GM19099 (cell line): ENCODE results near the gene LENG1.

Source experiments
- POLR2A ChIP-seq: IDR thresholded peaks from 3 replicates; pipeline ENCODE4 v1.6.1; 2011; ENCODE audit warnings: low read depth; ENCODE audit not compliant: insufficient read length; ENCODE audit errors: extremely low read depth

The LENG1 gene

DNA sequence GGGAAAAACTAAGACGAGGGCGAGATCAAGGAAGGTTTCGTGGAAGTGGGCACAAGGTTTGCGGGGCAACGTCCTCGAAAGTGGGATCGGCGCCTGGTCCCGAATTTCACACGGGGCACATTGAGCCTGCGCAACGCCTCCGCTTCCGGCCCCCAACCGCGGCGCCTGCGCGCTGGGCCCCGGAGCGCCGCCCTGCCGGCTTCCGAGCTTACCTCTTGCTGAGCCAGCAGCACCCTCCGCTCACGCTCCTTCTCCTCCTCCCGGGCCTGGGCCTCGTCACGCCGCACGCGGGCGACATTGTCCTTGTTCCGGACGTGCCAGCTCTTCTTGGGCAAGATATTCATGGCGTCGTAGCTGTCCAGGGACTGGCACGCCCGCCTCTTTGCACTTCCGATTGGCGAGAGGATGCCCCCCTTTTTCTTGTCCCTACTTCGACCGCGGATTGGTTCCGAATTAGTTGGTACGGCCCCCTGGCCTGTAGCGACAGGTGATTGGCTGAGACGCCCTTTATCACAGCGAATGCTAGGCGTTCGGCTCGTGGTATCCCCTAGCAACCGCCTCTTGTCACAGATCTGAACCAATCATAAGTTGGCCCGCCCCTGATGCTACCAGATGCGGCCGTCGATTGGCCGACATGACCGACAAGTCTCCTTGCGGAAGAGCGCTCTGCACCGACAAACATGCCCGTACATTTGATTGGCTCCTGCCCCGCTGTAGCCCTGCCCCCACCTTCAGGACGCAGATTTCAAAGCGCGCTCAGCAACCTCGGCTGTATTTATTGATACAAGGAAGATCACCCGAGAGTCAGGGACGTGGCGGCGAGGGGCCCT, at the start of gene LENG1:
Gene LENG1 (minus strand): TSS at position 370 of the 830 bp plus-strand sequence. CDS start 26 bp downstream, at position 344.
- peak; percentile 88 for TF ChIP-seq POLR2A

DNA sequence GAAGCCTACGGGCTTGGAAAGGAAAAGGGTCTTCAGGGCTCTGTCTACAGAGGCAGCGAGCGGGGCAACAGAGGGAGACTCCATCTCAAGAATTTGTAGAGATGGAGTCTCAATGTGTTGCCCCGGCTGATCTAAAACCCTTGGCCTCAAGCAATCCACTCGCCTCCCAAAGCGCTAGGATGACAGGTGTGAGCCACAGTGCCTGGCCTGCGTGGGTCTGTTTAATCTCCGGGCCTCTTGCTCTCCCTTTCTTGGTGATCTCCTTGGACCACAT, 49.2 kb upstream of the LENG1 start:
- no peak for TF ChIP-seq POLR2A

DNA sequence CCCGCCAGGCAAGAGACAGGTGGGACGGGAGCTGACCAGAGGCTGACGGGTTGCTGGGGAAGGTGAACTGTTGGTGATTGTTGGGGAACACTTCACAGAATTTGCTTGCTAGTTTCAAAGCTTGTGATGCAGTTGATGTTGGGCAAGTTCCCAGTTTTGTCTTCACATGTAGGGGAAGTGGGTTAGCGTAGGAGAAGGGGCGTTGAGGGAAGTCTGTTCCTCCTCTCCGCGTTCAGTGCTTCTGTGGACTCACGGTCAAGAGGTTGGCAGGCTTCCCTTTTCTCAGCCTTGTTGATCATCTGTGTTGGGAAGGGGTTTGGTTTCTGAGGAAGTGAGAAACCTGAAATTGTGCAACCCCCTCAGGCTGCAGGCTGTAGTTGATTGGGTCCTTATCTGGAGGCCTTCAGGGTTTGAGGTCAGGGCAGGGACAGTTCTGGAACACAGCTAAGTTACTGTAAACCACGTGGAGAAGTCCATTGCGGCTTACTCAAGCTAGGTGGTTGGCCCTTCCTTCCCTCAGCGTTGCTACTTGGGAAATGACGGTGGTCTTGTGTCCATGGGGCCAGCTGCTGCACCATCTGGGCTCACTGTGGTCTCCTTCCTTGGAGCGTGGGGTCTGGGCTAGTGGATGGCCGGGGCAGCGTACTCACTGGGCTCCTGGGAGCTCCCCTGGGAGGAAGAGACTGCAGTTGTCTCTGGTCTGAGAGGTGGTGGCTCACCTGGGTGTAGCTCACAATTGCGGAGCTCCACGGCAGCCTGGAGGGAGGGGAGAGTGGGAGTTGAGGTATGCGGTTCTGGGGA, 48.7 kb upstream of the LENG1 start:
- TF ChIP-seq POLR2A: peak; percentile 60

DNA sequence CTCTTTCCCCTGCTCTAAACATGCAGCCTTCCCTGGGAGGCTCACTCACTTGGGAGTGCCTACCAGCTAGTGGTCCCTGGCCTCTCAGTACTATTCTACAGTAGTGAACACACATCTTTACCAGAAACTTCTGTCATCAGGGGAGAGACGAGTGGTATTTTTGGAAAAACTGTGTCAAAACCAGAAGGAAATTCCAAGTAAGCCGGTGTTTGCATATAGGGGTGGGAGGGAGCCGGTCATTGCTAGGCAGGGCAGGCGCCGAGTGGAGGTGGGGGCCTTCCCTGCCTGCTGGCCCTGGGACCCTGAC, 48.1 kb upstream of the LENG1 start:
- TF ChIP-seq POLR2A: no peak

DNA sequence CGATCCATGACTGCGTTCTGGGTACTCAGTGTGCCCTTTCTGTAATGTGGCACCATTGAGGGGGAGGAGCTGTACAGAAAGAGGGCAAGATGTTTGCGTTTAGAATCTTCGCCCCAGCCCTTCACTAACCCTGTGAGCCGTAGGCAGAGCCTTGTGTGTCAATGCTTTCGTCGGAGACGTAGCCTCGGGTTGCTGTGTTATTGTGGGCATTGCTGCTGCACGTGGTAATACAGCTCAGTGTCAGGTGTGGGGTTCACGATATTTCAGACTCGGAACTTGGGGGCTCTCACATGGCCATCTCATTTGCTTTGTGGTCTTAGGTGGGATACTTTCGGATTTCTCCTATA, 47.3 kb upstream of the LENG1 start:
- no peak for TF ChIP-seq POLR2A

DNA sequence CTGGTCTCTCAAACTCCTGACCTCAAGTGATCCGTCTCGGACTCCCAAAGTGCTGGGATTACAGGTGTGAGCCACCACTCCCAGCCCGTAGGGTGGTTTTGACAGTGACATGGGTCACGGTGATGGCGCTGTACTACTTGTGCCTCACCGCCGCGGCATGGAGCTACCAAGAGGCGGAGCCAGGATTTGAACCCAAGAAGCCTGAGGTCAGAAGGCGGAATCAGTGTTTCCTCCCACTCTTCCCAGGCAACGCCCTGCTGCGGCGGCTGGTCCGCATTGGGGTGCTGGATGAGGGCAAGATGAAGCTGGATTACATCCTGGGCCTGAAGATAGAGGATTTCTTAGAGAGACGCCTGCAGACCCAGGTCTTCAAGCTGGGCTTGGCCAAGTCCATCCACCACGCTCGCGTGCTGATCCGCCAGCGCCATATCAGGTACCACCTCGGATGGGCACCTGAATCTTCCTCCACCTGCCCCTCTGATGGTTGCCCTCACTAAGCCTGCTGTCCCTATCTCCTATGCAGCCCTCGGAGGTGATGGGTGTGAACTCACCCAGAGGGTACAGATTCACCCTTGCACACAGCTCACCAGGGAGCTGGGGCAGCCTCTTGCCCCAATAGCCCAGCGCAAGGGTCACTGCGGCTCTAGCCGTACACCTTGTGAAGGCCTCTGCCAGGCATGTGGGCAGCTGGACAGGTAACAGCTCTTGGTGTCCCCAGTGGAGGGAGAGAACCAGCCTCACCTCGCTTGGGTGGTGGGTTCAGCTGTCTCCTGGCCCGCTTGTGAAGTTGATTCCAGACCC, 46.7 kb upstream of the LENG1 start:
- no peak for TF ChIP-seq POLR2A

DNA sequence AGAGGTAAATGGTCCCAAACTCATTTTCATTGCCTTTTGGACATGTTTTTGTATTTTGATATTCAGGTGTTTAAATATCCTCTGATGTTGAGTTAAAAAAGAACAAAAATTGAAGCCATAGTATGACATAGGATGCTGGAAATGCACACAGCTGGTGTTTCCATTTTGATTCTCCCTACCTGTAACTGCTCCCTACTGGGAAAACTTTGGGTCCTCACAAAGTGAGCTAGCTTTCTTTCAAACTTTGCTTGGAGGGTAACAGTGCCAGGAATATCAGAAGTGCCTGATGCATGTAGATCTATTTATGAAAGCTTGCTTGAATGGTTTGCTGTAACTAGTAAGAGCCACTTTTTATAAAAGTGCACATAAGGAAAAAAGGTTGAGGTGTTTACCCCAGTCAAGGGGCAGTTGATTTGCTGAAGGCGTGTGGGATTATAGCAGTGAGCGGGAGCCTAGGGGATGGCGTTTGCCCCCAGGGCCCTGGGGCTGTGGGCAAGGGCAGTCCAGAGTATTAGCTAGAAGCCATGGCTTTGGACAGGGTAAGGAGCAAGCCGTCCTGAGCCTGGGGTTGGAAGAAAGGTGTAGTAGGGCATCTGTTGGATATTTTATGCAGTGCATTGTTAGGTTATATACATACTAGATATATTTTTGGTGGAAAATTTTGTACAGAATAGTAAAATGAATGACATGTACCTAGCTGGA, 45.4 kb upstream of the LENG1 start:
- no peak for TF ChIP-seq POLR2A

DNA sequence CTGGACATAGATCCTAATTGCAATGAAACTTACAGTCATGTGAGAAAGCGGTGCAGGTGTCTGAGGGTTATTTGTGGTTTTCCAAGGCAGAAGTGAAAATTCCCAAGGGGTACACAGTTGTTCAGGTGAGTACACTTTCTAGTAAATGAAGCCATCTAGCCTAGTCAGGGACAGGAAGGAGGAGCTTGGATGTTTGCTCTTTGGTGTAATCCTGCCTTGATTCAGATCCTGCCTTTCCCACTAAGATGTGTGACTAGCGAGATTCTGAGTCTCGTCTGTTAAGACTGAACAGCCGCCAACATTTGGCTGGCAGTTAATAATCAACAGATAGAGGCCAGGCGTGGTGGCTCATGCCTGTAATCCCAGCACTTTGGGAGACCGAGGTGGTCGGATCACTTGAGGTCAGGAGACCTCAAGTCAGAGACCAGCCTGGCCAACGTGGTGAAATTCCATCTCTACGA, 43.7 kb upstream of the LENG1 start:
- TF ChIP-seq POLR2A: peak; percentile 8

DNA sequence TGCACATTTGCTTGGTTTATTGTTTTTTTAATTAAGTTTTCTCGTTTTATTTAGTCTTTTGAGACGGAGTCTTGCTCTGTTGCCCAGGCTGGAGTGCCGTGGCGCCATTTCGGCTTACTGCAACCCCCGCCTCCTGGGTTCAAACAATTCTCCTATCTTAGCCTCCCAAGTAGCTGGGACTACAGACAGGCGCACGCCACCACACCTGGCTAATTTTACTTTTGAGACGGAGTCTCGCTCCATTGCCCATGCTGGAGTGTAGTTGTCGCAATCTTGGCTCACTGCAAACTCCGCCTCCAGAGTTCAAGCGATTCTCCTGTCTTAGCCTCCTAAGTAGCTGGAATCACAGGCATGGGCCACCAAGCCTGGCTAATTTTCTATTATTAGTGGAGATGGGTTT, 42.5 kb upstream of the LENG1 start:
- no peak for TF ChIP-seq POLR2A

DNA sequence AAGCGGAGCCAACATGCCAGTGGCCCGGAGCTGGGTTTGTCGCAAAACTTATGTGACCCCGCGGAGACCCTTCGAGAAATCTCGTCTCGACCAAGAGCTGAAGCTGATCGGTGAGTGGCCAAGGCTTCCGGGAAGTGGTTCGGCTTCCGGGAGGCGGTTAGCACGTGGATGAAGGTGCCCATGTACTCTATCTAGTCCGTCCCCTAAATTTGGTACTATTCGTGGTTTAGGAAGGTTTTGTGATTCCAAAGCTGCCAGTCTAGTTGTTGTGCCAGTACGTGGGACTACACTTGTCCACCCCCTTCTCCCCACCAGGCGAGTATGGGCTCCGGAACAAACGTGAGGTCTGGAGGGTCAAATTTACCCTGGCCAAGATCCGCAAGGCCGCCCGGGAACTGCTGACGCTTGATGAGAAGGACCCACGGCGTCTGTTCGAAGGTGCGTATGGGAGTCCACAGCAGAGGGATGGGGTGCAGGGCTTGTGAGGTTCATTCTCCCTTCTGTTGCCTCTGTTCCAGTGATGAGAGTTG, 41.7 kb upstream of the LENG1 start:
- no peak for TF ChIP-seq POLR2A

DNA sequence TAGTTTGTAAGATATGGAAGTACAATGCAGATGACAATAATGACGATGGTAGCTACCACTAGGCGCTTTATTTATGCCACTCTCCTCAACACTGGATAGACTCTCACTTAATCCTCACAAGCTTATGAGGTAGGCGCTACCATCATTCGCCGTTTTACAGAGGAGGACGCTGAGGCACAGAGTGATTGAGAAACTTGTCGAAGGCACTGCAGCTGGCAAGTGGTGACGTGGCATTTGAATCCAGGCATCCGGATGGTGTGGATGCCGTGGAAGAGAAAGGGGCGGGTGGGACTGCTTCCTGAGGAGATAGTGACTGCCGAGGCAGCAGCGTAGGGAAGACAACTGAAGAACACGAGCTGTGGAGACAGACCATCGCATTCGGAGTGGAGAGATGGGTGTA, 39.9 kb upstream of the LENG1 start:
- no peak for TF ChIP-seq POLR2A

DNA sequence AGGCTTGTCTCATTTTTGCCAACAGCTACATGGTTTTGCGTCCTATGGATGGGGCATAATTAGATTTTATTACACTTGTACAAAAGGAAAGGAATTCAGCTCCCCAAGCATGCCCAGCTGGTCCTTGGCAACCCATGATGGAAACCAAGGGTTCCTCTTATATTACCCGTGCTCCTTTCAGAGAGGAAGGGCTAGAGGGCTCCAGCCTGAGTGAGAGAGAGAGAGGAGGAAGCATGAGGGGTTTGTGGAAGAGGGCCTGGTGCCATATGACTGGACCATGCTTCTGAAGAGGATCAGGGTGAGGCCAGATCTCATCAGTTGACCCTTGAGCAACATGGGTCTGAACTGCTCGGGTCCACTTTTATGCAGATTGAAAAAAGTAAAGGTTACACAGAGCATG, 37.6 kb upstream of the LENG1 start:
- no peak for TF ChIP-seq POLR2A

DNA sequence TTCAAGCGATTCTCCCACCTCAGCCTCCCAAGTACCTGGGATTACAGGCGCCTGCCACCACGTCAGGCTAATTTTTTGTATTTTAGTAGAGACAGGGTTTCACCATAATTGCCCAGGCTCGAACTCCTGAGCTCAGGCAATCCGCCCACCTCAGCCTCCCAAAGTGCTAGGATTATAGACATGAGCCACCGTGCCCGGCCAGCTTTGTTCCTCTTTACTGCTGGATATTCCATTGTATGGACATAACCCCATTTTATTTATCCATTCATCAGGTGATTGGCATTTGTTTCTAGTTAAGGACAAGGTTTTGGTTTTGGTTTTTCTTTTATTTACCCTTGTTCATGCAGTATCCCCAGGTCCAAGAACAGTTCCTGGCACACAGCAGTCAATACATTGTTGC, 37.0 kb upstream of the LENG1 start:
- no peak for TF ChIP-seq POLR2A

DNA sequence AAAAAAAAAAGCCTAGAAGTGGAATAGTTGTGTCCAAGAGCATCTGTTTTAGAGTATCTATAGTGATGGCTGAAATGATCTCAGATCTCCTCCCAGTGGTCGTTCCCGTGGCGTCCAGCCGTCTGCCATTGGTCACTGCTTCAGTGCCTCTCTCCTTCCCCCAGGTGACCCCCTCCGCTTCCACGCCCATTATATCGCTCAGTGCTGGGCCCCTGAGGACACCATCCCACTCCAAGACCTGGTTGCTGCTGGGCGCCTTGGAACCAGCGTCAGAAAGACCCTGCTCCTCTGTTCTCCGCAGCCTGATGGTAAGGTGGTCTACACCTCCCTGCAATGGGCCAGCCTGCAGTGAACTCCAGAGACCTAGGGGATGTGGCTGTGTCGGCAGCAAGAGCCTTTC, 33.5 kb upstream of the LENG1 start:
- no peak for TF ChIP-seq POLR2A
